GM12865 (cell line): ENCODE data around the gene ARID3B.

Source experiments
- DNase-seq: peaks from one replicate; pipeline ENCODE4 v3.0.0; 2010; ENCODE audit warnings: low read depth
- H3K4me3 ChIP-seq: 2 replicates; pipeline ENCODE4 v1.5.1; 2011; ENCODE audit warnings: mild to moderate bottlenecking, low read depth, low read length, control low read depth
- TF ChIP-seq, protein P1 (sequence below): IDR thresholded peaks from 2 replicates; pipeline ENCODE4 v1.5.1; 2011; ENCODE audit warnings: low read length, control low read depth, low read depth, inconsistent platforms; ENCODE audit not compliant: insufficient read depth; ENCODE audit errors: missing control alignments

ARID3B gene

DNA sequence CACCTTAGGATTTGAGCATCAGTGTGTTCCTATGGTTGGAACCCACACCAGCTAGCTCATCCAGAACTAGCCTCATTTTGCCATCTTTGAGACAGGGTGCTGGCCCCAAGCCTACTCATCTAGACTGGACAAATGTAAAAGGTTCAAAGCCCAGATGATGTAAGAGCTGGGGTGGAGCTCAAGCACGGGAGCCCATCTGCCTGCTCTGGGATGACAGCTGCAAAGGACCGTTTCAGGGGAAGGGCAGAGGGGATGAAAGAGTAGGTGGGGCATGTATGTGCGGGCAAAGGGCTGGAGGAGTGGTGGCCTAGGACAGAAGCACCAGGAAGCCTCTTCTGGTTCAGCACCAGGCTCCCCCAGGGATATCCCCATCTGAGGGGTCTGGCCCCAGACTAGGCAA lies 90.4 kb downstream of the ARID3B start:
- DNase-seq: no peak
- no peak overlapping the region for H3K4me3 ChIP-seq
- TF ChIP-seq, protein P1, sequence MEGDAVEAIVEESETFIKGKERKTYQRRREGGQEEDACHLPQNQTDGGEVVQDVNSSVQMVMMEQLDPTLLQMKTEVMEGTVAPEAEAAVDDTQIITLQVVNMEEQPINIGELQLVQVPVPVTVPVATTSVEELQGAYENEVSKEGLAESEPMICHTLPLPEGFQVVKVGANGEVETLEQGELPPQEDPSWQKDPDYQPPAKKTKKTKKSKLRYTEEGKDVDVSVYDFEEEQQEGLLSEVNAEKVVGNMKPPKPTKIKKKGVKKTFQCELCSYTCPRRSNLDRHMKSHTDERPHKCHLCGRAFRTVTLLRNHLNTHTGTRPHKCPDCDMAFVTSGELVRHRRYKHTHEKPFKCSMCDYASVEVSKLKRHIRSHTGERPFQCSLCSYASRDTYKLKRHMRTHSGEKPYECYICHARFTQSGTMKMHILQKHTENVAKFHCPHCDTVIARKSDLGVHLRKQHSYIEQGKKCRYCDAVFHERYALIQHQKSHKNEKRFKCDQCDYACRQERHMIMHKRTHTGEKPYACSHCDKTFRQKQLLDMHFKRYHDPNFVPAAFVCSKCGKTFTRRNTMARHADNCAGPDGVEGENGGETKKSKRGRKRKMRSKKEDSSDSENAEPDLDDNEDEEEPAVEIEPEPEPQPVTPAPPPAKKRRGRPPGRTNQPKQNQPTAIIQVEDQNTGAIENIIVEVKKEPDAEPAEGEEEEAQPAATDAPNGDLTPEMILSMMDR: no peak

DNA sequence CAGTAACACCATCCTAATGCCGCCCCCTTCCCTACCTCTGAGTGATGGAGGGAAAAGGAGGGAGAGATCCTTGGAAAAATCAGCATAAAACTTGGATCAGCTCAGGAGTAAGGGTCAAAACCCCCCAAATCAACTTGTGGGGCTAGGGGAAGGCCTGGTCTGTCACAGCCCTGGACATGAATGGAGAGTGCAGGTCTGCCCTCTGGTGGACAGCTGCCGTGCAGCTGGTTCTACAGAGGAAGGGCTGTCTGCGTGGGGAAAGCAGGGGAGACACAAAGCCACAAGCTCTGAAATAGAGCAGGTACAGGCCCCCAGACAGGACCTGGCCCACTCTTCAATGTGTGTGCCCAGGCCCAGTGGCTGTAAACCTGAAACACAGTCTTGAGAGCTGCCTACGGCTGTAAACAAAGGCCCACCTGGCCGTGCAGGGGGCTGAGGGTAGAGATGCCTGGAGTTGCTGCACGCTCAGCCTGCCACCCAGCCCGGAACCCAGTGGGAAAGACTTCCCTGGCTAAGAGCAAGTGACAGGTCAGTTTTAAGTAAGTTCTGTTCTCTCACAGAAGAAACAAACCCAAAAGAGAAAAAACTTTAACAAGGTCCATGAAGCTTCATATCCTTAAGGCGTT lies 91.0 kb downstream of the ARID3B start:
- TF ChIP-seq, protein P1: peak; percentile 96
- no peak overlapping the region for H3K4me3 ChIP-seq
- DNase-seq: peak; percentile 74

DNA sequence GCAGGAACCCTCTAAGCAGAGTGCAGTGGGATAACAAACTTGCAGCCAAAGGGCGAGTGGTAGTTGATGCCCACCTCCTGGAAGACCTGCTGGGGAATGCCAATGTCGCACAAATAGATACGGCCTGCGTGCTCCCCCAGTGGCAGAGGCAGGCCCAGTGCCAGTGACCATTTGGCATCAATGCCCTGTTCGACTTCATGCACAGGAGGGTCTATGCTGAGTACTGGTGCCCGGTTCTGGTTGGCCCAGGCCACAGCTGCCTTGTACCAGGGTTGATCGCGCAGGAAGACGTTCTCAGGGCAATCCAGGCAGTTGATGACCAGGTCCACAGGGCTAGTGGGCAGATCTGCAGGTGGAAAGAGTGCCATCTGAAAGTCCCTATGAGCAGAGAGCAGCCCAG lies 91.6 kb downstream of the ARID3B start:
- TF ChIP-seq, protein P1: no peak
- DNase-seq: no peak
- H3K4me3 ChIP-seq: no peak overlapping the region

DNA sequence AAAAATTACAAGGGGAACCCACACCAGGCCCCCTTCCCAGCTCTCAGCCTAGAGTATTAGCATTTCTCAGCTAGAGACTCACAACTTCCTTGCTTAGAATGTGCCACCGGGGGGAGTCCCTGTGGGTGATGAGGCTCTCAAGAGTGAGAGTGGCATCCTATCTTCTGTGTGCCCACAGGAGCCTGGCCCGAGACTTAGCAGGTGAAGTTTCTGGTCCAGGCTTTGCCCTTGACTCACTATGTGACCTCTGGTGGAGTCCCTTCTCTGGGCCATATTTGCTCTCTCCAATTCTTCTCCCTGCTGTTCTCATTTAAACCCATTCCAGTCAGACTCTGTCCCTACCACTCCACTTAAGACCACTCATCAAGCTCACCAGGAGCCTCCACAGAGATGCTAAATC lies 92.8 kb downstream of the ARID3B start:
- no peak overlapping the region for H3K4me3 ChIP-seq
- DNase-seq: no peak
- TF ChIP-seq, protein P1: no peak

DNA sequence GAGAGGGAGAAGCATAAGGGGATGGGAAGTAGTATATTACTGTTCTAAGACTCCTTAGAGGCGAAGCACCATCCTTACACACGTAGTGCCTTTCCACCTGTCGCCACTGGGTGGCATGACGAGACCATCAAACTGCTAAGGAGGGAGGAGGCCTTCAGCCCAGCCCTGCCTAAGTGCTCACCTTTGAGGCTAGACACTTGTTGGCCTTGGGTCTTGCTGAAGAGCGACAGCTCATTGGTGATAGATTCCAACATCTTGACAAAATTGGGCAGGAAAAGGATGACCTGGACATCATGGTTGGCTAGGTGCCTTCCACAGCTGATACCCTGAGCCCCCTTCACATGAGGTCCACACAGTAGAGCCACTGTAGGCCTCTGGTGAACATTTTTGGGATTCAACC lies 94.2 kb downstream of the ARID3B start:
- peak; percentile 86 for DNase-seq
- no peak overlapping the region for H3K4me3 ChIP-seq
- TF ChIP-seq, protein P1: peak; percentile 93

DNA sequence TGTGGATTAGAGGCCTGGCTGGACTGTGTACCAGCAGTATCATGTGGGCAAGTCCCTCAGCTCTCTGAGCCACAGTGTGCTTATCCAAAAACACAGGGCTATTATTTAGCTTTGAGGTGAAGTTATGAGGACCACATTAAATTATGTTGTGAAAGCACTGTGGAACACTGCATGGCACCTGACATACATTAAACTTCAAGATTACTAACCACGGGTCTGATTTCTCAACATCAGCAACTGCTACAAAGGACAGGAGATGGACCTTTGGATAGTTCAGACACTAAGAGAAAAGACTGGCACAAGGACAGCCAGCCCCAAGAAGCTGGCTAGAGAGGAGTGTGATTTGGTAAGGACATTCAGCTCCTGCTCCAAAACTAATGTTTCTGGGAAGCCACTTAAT lies 96.0 kb downstream of the ARID3B start:
- TF ChIP-seq, protein P1: no peak
- DNase-seq: no peak
- no peak overlapping the region for H3K4me3 ChIP-seq

DNA sequence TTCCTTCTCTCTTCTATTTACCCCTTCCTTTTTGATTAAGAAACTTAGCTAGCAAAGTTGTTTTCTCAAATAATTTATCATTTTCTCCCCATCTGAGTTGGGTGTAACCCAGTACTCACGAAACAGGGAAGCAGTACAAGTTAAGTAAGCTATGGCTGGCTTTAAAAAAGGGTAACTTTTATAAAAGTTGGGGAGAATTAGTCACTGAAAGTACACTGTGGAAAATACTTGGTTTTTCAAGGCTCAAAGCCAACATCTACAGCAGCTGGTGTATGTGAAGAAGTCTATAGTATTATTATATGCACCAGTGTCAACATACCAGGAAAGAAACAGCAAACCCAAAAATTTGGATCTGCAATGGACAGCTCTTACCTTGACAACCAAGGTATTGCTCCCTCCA lies 100.1 kb downstream of the ARID3B start:
- H3K4me3 ChIP-seq: no peak overlapping the region
- TF ChIP-seq, protein P1: no peak
- no peak for DNase-seq
